BJ (cell line): ENCODE results near the gene CEMIP2. TPM values are rescaled to one million over a fixed set of nuclear protein-coding genes. Genes with fewer than 3 reads are reported as not detected.
A peak's percentile ranks its signal among the peaks of the same experiment; 100 is the strongest.

Experiments used
- CTCF ChIA-PET: fragments of 350-600 bp; formaldehyde crosslinking; extraction: SDS; loops from one replicate; lab custom pipeline; 2021; ENCODE audit warnings: antibody characterized with exemption, inconsistent platforms; lab: Yijun Ruan, JAX
- POLR2A ChIA-PET: fragments of 300-600 bp; sonication (Branson Sonifier 250); formaldehyde crosslinking; extraction: SDS; loops from one replicate; lab custom pipeline; 2021; ENCODE audit warnings: antibody characterized with exemption; lab: Charles Lee
- DNase-seq: peaks from one replicate; pipeline ENCODE4 v3.0.0-alpha.2; 2011; ENCODE audit warnings: low read depth
- H3K27me3 ChIP-seq: 2 replicates; pipeline ENCODE4 v1.6.0; 2011; ENCODE audit warnings: low read length; ENCODE audit not compliant: control insufficient read depth, insufficient read depth
- H3K36me3 ChIP-seq: 2 replicates; pipeline ENCODE4 v1.5.1; 2011; ENCODE audit warnings: low read length; ENCODE audit not compliant: control insufficient read depth, insufficient read depth
- H3K4me3 ChIP-seq: 2 replicates; pipeline ENCODE4 v1.5.1; 2011; ENCODE audit warnings: low read depth, mild to moderate bottlenecking, control low read depth, low read length
- CTCF ChIP-seq: IDR thresholded peaks from 2 replicates; pipeline ENCODE4 v1.5.1; 2011; ENCODE audit warnings: low read depth, mild to moderate bottlenecking, control low read depth, inconsistent platforms, low read length, moderate library complexity; ENCODE audit not compliant: insufficient read depth
- polyA plus RNA-seq: library from polyadenylated mRNA; depleted of rRNA; stranded (reverse); fragments of >200 nt; gene quantifications from 2 replicates; pipeline ENCODE4 v1.2.3, GENCODE V29; 2011

The CEMIP2 gene
- polyA plus RNA-seq, 1 experiment, result 120 TPM

GRCh38 chr9:71767163-71767775 lies 1.0 kb downstream of the CEMIP2 start:
- ChIA-PET CTCF (interaction anchor here (0.9 to 4.3 kb wide), 6 partner anchors 38 to 162 kb away, joined by 3 to 25 read pairs (median 4); no protein-coding TSS in a partner anchor), POLR2A (interaction anchor here (0.6 kb wide), 1 partner anchor 681 kb away, joined by 5 read pairs; no protein-coding TSS in a partner anchor)
- DNase-seq, result no peak
- Histone ChIP-seq H3K27me3 (no peaks in the 10 kb centered on the region), H3K36me3 (no peaks in the 10 kb centered on the region), H3K4me3 (peak overlapping the region; percentile 68)
- TF ChIP-seq CTCF, result no peak

- ChIA-PET POLR2A (no interaction called here), CTCF (interaction anchor here (0.6 to 4.3 kb wide), 7 partner anchors 16 to 162 kb away, joined by 3 to 25 read pairs (median 3); no protein-coding TSS in a partner anchor)
- no peaks in the 10 kb centered on the region for H3K27me3 ChIP-seq
- no peak for TF ChIP-seq CTCF
- no peak for DNase-seq
- H3K4me3 ChIP-seq, result peak overlapping the region; percentile 68
- no peaks in the 10 kb centered on the region for H3K36me3 ChIP-seq
Observed at GRCh38 chr9:71766663-71767062, 1.6 kb downstream of the CEMIP2 start.

- Histone ChIP-seq H3K27me3 (no peaks in the 10 kb centered on the region), H3K4me3 (peak overlapping the region; percentile 30), H3K36me3 (no peaks in the 10 kb centered on the region)
- no peak for DNase-seq
- no peak for TF ChIP-seq CTCF
- ChIA-PET CTCF (interaction anchor here (0.8 to 1.2 kb wide), 2 partner anchors 39 to 83 kb away, joined by 3 to 5 read pairs; no protein-coding TSS in a partner anchor), POLR2A (interaction anchor here (0.7 kb wide), 1 partner anchor 251 kb away, joined by 6 read pairs; no protein-coding TSS in a partner anchor)
Observed at GRCh38 chr9:71765693-71766092, 2.6 kb downstream of the CEMIP2 start.

GRCh38 chr9:71764891-71765290 lies 3.4 kb downstream of the CEMIP2 start:
- peak overlapping the region; percentile 30 for H3K4me3 ChIP-seq
- POLR2A ChIA-PET, result interaction anchor here (0.6 kb wide), 1 partner anchor 81 kb away, joined by 3 read pairs; no protein-coding TSS in a partner anchor
- no peak for DNase-seq
- H3K36me3 ChIP-seq, result no peaks in the 10 kb centered on the region
- no peaks in the 10 kb centered on the region for H3K27me3 ChIP-seq
- no peak for TF ChIP-seq CTCF
- CTCF ChIA-PET, result interaction anchor here (0.5 to 0.8 kb wide), 2 partner anchors 82 to 245 kb away, joined by 3 read pairs; no protein-coding TSS in a partner anchor

- H3K4me3 ChIP-seq, result peak overlapping the region; percentile 30
- no peaks in the 10 kb centered on the region for H3K36me3 ChIP-seq
- TF ChIP-seq CTCF, result no peak
- ChIA-PET CTCF (interaction anchor here (0.5 kb wide), 1 partner anchor 244 kb away, joined by 3 read pairs; no protein-coding TSS in a partner anchor), POLR2A (interaction anchor here (0.6 kb wide), 1 partner anchor 80 kb away, joined by 3 read pairs; no protein-coding TSS in a partner anchor)
- H3K27me3 ChIP-seq, result no peaks in the 10 kb centered on the region
- DNase-seq, result no peak
Observed at GRCh38 chr9:71764463-71764862, 3.9 kb downstream of the CEMIP2 start.
